ENCODE results near the gene P2RY6.

DNA sequence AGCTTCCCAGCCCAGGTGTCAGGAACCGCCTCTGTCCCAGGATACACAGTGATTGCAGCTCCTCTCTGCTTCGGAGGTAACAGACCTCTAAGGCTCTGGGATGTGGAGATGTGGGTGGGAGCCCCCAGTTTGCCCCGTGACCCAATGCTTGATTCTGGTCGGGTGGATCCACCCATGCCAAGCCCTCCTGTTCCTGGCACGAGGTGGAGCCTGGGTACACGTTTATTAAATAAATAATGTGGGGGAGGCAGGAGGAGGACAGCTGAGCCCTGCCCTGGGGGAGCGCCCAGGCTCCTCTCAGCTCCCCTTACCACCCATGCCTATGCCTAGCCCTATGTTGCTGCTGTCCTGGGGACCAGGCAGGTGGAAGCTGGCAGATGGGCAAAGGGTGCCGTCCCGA is 52.0 kb downstream of the P2RY6 start:
- TF ChIP-seq RAD21 (IDR thresholded peaks at IDR 0.05; ENCODE audit: low read depth) (no peak), TAF1 (IDR thresholded peaks at IDR 0.05; ENCODE audit: low read depth) (no peak), EGR1 (IDR thresholded peaks at IDR 0.05) (no peak), CREB1 (IDR thresholded peaks at IDR 0.05; ENCODE audit: low read depth) (no peak), ZBTB7A (IDR thresholded peaks at IDR 0.05; ENCODE audit: low read depth) (no peak), FOXM1 (IDR thresholded peaks at IDR 0.05; ENCODE audit: borderline replicate concordance, low read depth) (no peak), CEBPB (IDR thresholded peaks at IDR 0.05) (no peak), TCF12 (IDR thresholded peaks at IDR 0.05; ENCODE audit: low read depth) (no peak), NFIC (IDR thresholded peaks at IDR 0.05) (no peak), EP300 (IDR thresholded peaks at IDR 0.05; ENCODE audit: borderline replicate concordance) (no peak), YY1 (IDR thresholded peaks at IDR 0.05; ENCODE audit: low read depth) (no peak)
- TF ChIP-seq, protein P1, sequence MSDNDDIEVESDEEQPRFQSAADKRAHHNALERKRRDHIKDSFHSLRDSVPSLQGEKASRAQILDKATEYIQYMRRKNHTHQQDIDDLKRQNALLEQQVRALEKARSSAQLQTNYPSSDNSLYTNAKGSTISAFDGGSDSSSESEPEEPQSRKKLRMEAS (IDR thresholded peaks at IDR 0.05): no peak
- TF ChIP-seq, protein P2, sequence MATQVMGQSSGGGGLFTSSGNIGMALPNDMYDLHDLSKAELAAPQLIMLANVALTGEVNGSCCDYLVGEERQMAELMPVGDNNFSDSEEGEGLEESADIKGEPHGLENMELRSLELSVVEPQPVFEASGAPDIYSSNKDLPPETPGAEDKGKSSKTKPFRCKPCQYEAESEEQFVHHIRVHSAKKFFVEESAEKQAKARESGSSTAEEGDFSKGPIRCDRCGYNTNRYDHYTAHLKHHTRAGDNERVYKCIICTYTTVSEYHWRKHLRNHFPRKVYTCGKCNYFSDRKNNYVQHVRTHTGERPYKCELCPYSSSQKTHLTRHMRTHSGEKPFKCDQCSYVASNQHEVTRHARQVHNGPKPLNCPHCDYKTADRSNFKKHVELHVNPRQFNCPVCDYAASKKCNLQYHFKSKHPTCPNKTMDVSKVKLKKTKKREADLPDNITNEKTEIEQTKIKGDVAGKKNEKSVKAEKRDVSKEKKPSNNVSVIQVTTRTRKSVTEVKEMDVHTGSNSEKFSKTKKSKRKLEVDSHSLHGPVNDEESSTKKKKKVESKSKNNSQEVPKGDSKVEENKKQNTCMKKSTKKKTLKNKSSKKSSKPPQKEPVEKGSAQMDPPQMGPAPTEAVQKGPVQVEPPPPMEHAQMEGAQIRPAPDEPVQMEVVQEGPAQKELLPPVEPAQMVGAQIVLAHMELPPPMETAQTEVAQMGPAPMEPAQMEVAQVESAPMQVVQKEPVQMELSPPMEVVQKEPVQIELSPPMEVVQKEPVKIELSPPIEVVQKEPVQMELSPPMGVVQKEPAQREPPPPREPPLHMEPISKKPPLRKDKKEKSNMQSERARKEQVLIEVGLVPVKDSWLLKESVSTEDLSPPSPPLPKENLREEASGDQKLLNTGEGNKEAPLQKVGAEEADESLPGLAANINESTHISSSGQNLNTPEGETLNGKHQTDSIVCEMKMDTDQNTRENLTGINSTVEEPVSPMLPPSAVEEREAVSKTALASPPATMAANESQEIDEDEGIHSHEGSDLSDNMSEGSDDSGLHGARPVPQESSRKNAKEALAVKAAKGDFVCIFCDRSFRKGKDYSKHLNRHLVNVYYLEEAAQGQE (IDR thresholded peaks at IDR 0.05; ENCODE audit: low read depth): no peak
- TF ChIP-seq, protein P3, sequence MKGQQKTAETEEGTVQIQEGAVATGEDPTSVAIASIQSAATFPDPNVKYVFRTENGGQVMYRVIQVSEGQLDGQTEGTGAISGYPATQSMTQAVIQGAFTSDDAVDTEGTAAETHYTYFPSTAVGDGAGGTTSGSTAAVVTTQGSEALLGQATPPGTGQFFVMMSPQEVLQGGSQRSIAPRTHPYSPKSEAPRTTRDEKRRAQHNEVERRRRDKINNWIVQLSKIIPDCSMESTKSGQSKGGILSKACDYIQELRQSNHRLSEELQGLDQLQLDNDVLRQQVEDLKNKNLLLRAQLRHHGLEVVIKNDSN (IDR thresholded peaks at IDR 0.05): no peak

All from Ishikawa (cell line).